Sigmoid colon (tissue), 7 donors: ENCODE data around the gene TNFRSF21. TPM values are rescaled to one million over a fixed set of nuclear protein-coding genes. Genes with fewer than 3 reads are reported as not detected.

Experiments used
- DNase-seq: peaks from one replicate; pipeline ENCODE4 v3.0.0-alpha.2; 2019
- H3K27ac ChIP-seq, 4 donors: fragments of 200-600 bp; sonication (generic); one replicate each; pipeline ENCODE4 v1.5.1; 2016 to 2019; ENCODE audit warnings: mild to moderate bottlenecking in 1 of 4
- H3K27me3 ChIP-seq, 3 donors: fragments of 200-600 bp; sonication (generic); one replicate each; pipeline ENCODE4 v1.5.1; 2019; ENCODE audit warnings: mild to moderate bottlenecking in 1 of 3
- H3K36me3 ChIP-seq, 4 donors: fragments of 200-600 bp; sonication (generic); one replicate each; pipeline ENCODE4 v1.5.1; 2016 to 2019
- H3K4me1 ChIP-seq, 4 donors: fragments of 200-600 bp; sonication (generic); one replicate each; pipeline ENCODE4 v1.5.1; 2017 to 2019
- H3K4me3 ChIP-seq, 4 donors: fragments of 200-600 bp; sonication (generic); one replicate each; pipeline ENCODE4 v1.5.1; 2017 to 2019; ENCODE audit warnings: mild to moderate bottlenecking in 2 of 4, moderate library complexity in 1 of 4
- H3K9me3 ChIP-seq, 4 donors: fragments of 200-600 bp in 3 of 4; sonication (generic) in 3 of 4; one replicate each; pipeline versions ENCODE4 v1.5.1 to v1.6.1; 2013 to 2019
- EP300 ChIP-seq, 4 donors: sonication (generic); formaldehyde crosslinking; IDR thresholded peaks; one replicate each; pipeline ENCODE4 v1.6.1; 2017; ENCODE audit warnings: antibody characterized with exemption in 4 of 4
- POLR2A ChIP-seq, 2 donors: fragments of 450-650 bp; IDR thresholded peaks; one replicate each; pipeline ENCODE4 v1.6.1; 2016; ENCODE audit warnings: antibody characterized with exemption in 2 of 2, mild to moderate bottlenecking in 2 of 2, moderate library complexity in 2 of 2
- POLR2AphosphoS5 ChIP-seq, 4 donors: sonication (generic); formaldehyde crosslinking; IDR thresholded peaks; one replicate each; pipeline ENCODE4 v1.6.1; 2017; ENCODE audit warnings: antibody characterized with exemption in 4 of 4
- WGBS, 2 donors: extraction: QIAGEN DNeasy Blood & Tissue Kit; methylation state at CpG; one replicate each; pipeline ENCODE4 v1.1.7; 2013; 5-methylcytosine and 5-hydroxymethylcytosine counted together
- intact Hi-C: fragments of 100-400 bp; cut with DNase I; formaldehyde crosslinking; loops from one replicate; pipeline ENCODE4 v1.15.1; 2023
- polyA plus RNA-seq, 3 donors: library from polyadenylated mRNA; stranded (reverse); fragments of 200-250 nt; gene quantifications; one replicate each; pipeline ENCODE4 v1.2.3, GENCODE V29; 2013
- total RNA-seq, 4 donors: library from RNA; depleted of rRNA; stranded (reverse); fragments of >200 nt; gene quantifications; one replicate each; pipeline ENCODE4 v1.1.0, GENCODE V29; 2016
- TF ChIP-seq, protein P1 (sequence below), 4 experiments: fragments of 450-650 bp in 3 of 4; fragments of 200-600 bp in 1 of 4; IDR thresholded peaks; one replicate each; pipeline ENCODE4 v1.5.1; 2016 to 2019; ENCODE audit warnings: antibody characterized with exemption in 4 of 4, mild to moderate bottlenecking in 3 of 4, moderate library complexity in 2 of 4
- donor health status: healthy with polysubstance abuse.
- donor health status: Bipolar disorder and iron deficiency.
- donor health status: healthy.

Gene TNFRSF21
- total and polyA plus RNA-seq, 7 donors: 15.8 to 49.9 (median 25.3) TPM

DNA sequence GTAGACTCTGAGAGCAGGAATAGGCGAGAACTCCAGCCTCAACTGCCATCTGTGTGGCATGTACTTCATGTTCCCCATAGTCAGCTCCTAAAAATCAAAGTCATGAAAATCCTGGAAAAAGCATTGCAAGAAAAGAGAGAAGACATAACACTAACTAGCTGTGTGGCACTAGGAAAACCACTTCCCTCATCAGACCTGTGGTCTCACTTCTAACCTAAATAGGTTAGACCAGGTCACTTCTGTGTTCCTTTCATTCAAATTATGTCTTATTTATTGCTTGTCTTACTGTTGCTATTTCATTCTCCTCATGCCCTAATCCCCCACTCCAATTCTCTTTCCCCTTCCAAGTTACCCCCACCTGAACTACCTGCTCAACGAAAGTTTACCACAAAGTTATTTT lies 70.2 kb downstream of the TNFRSF21 start:
- WGBS, 2 donors: 91 to 92% methylated on average over 2 of the region's 2 CpGs
- H3K27ac ChIP-seq: peak overlapping the region in 2 of 4 donors; percentile 8 to 80
- intact Hi-C loops: no loop called here
- H3K4me1 ChIP-seq: peaks cover 0 to 65% (median 52%) of the 10 kb centered on the region in 4 donors
- DNase-seq: no peak
- H3K36me3 ChIP-seq: peaks cover 0 to under 1% (median 0%) of the 10 kb centered on the region in 4 donors
- H3K4me3 ChIP-seq: no peak overlapping the region
- no peaks in the 10 kb centered on the region for H3K9me3 ChIP-seq
- TF ChIP-seq POLR2AphosphoS5 (IDR thresholded peaks at IDR 0.05) (no peak), POLR2A (IDR thresholded peaks at IDR 0.05) (no peak), EP300 (IDR thresholded peaks at IDR 0.05) (no peak)
- TF ChIP-seq, protein P1, sequence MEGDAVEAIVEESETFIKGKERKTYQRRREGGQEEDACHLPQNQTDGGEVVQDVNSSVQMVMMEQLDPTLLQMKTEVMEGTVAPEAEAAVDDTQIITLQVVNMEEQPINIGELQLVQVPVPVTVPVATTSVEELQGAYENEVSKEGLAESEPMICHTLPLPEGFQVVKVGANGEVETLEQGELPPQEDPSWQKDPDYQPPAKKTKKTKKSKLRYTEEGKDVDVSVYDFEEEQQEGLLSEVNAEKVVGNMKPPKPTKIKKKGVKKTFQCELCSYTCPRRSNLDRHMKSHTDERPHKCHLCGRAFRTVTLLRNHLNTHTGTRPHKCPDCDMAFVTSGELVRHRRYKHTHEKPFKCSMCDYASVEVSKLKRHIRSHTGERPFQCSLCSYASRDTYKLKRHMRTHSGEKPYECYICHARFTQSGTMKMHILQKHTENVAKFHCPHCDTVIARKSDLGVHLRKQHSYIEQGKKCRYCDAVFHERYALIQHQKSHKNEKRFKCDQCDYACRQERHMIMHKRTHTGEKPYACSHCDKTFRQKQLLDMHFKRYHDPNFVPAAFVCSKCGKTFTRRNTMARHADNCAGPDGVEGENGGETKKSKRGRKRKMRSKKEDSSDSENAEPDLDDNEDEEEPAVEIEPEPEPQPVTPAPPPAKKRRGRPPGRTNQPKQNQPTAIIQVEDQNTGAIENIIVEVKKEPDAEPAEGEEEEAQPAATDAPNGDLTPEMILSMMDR (IDR thresholded peaks at IDR 0.05): no peak
- no peaks in the 10 kb centered on the region for H3K27me3 ChIP-seq

DNA sequence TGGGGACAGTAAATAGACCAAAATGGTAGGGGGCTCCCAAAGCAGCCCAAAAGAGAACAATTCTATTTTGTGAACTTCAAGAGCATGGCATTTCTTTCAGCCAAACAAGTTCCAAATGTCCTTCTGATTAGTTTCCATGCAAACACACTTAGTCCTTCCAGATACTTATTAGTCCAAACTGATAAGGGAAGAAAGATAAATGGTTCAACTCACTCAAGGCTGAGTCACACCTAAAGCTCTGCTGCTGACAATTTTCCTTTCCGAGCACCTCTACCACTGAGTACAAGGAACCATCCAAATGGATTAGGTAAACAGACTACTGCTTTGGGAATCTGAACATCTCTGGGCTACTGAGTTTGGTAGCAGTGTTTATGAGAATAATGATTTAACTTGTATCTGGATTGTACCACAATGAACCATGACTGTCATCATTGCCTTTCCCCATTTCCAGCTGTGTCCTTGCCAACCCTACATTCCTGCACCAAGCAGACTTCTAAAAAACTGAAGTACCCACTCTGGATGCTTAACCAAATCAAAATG lies 71.2 kb downstream of the TNFRSF21 start:
- no peak for DNase-seq
- H3K36me3 ChIP-seq: peaks cover 0 to 9% (median 0%) of the 10 kb centered on the region in 4 donors
- intact Hi-C loops: no loop called here
- 90 to 96% methylated on average over 1 of the region's 1 CpG for WGBS, 2 donors
- TF ChIP-seq POLR2AphosphoS5 (IDR thresholded peaks at IDR 0.05): peak in 1 of 4 donors; percentile 27
- TF ChIP-seq, protein P1 (IDR thresholded peaks at IDR 0.05): no peak
- no peak for TF ChIP-seq EP300 (IDR thresholded peaks at IDR 0.05)
- no peak for TF ChIP-seq POLR2A (IDR thresholded peaks at IDR 0.05)
- H3K4me1 ChIP-seq: peaks cover 0 to 64% (median 50%) of the 10 kb centered on the region in 4 donors
- H3K9me3 ChIP-seq: no peaks in the 10 kb centered on the region
- H3K27me3 ChIP-seq: no peaks in the 10 kb centered on the region
- no peak overlapping the region for H3K4me3 ChIP-seq
- H3K27ac ChIP-seq: peak overlapping the region in 2 of 4 donors; percentile 18 to 37

- peaks cover 0 to 21% (median 0%) of the 10 kb centered on the region in 4 donors for H3K36me3 ChIP-seq
- intact Hi-C loops: no loop called here
- no peak for DNase-seq
- H3K27me3 ChIP-seq: no peaks in the 10 kb centered on the region
- no peak overlapping the region for H3K4me3 ChIP-seq
- TF ChIP-seq POLR2AphosphoS5 (IDR thresholded peaks at IDR 0.05): no peak
- no peak for TF ChIP-seq POLR2A (IDR thresholded peaks at IDR 0.05)
- no peak for TF ChIP-seq EP300 (IDR thresholded peaks at IDR 0.05)
- TF ChIP-seq, protein P1 (IDR thresholded peaks at IDR 0.05): no peak
- H3K9me3 ChIP-seq: no peaks in the 10 kb centered on the region
- H3K4me1 ChIP-seq: peaks cover 0 to 53% (median 39%) of the 10 kb centered on the region in 4 donors
- H3K27ac ChIP-seq: no peak overlapping the region
- WGBS, 2 donors: 84 to 91% methylated on average over 5 of the region's 5 CpGs
Observed at GRCh38 chr6:47237196-47237595, 72.5 kb downstream of the TNFRSF21 start.

GRCh38 chr6:47235964-47236760 lies 73.5 kb downstream of the TNFRSF21 start:
- Histone ChIP-seq H3K36me3 (peaks cover 0 to 28% (median 0%) of the 10 kb centered on the region in 4 donors), H3K27ac (peak overlapping the region in 1 of 4 donors; percentile 1), H3K27me3 (no peaks in the 10 kb centered on the region), H3K9me3 (no peaks in the 10 kb centered on the region), H3K4me1 (peaks cover 0 to 43% (median 31%) of the 10 kb centered on the region in 4 donors), H3K4me3 (no peak overlapping the region)
- intact Hi-C loops: no loop called here
- TF ChIP-seq EP300 (IDR thresholded peaks at IDR 0.05) (no peak), POLR2AphosphoS5 (IDR thresholded peaks at IDR 0.05) (no peak), POLR2A (IDR thresholded peaks at IDR 0.05) (no peak)
- TF ChIP-seq, protein P1 (IDR thresholded peaks at IDR 0.05): no peak
- DNase-seq: no peak
- 25 to 63% methylated on average over 8 of the region's 8 CpGs for WGBS, 2 donors
